ENCODE data around the gene ZNF451.

ZNF451 gene

DNA sequence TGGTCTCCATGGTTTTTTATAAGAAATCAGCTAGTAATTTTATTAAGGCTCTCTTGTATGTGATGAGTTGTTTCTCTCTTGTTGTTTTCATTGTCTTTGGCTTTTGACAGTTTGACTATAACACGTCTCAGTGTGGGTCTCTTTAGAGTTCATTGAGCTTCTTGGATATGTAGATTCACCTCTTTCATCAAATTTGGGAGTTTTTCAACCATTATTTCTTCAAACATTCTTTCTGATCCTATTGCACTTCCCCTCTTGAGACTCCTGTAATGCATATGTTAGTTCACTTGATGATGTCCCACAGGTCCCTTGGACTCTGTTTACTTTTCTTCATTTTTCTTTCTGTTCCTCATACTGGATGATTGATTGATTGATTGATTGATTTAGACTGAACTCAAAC, 75.1 kb downstream of the ZNF451 start:
- Histone ChIP-seq H3K27me3 (replicated peaks; ENCODE audit: control insufficient read depth, insufficient read depth, low read length, poor library complexity, severe bottlenecking) (no peaks in the 10 kb centered on the region), H3K36me3 (ENCODE audit: control insufficient read depth, insufficient read depth, low read length) (peaks cover 25% of the 10 kb centered on the region), H3K27ac (ENCODE audit: insufficient read depth, low read length, poor library complexity, severe bottlenecking) (no peak overlapping the region), H3K9me3 (ENCODE audit: control insufficient read depth, low read length) (no peaks in the 10 kb centered on the region), H3K4me3 (ENCODE audit: insufficient read depth, low read depth, low read length, poor library complexity, severe bottlenecking) (no peak overlapping the region), H3K4me1 (ENCODE audit: control insufficient read depth, insufficient read depth, low read length, poor library complexity, severe bottlenecking) (no peaks in the 10 kb centered on the region)
- no peak for DNase-seq

GRCh38 chr6:57172136-57173055, 82.4 kb downstream of the ZNF451 start, which contains the start of gene BAG2:
TSS of gene BAG2 (plus strand) at chr6:57172326. CDS start at chr6:57172698, 372 bp downstream.
- Histone ChIP-seq H3K36me3 (ENCODE audit: control insufficient read depth, insufficient read depth, low read length) (no peaks in the 10 kb centered on the region), H3K27me3 (replicated peaks; ENCODE audit: control insufficient read depth, insufficient read depth, low read length, poor library complexity, severe bottlenecking) (no peaks in the 10 kb centered on the region), H3K27ac (ENCODE audit: insufficient read depth, low read length, poor library complexity, severe bottlenecking) (peak within 1 kb of the TSS; percentile 72), H3K4me3 (ENCODE audit: insufficient read depth, low read depth, low read length, poor library complexity, severe bottlenecking) (peak within 1 kb of the TSS; percentile 64), H3K4me1 (ENCODE audit: control insufficient read depth, insufficient read depth, low read length, poor library complexity, severe bottlenecking) (peaks cover 5% of the 10 kb centered on the region), H3K9me3 (ENCODE audit: control insufficient read depth, low read length) (no peaks in the 10 kb centered on the region)
- peak; percentile 59 to 73 (median 72) for DNase-seq

DNA sequence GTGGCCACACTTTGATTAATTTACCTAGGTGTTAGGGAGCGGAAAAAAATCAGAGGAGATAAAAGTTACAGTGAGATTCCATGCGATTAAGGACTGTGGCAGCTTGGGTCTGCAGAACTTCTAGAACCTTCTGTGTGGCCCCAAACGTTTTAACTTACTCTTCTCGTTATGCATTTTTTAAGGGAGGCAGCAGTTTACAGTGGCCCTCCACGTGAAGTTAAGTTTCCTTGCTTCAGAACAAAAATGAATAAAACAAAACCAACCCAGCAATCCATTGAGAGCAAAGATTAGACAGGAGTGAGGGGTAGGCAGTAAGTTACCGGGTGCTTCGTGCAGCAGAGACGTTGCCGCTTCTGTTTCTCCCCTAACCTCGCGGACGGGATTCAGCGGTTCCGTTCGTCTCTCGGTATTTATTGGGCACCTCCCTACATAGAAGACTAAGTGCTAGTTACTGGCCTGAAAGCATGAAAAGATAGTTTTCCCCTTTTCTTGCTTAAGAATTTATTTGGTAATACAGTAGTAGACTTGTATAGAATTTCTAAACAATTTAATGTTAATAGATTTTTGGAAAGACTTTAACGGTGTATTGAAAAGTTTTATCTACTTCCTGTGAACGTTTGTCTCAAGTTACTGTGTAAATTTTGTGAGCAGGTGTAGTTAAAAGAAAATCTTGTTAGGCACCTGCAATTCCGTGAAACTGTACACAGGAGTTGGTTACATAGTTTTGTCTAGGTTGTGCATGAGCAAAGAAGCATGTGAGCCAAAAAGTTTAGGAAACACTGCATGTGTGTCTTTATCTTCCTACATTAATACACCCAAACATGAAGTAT, 83.3 kb downstream of the ZNF451 start:
- Histone ChIP-seq H3K4me3 (ENCODE audit: insufficient read depth, low read depth, low read length, poor library complexity, severe bottlenecking) (peak overlapping the region; percentile 64), H3K27ac (ENCODE audit: insufficient read depth, low read length, poor library complexity, severe bottlenecking) (peak overlapping the region; percentile 72)
- no peak for DNase-seq

GRCh38 chr6:57173886-57174510, 84.0 kb downstream of the ZNF451 start:
- H3K27ac ChIP-seq (ENCODE audit: insufficient read depth, low read length, poor library complexity, severe bottlenecking) = no peak overlapping the region
- no peaks in the 10 kb centered on the region for H3K27me3 ChIP-seq (replicated peaks; ENCODE audit: control insufficient read depth, insufficient read depth, low read length, poor library complexity, severe bottlenecking)
- H3K9me3 ChIP-seq (ENCODE audit: control insufficient read depth, low read length) = no peaks in the 10 kb centered on the region
- peaks cover 5% of the 10 kb centered on the region for H3K4me1 ChIP-seq (ENCODE audit: control insufficient read depth, insufficient read depth, low read length, poor library complexity, severe bottlenecking)
- H3K4me3 ChIP-seq (ENCODE audit: insufficient read depth, low read depth, low read length, poor library complexity, severe bottlenecking) = no peak overlapping the region
- no peak for DNase-seq
- no peaks in the 10 kb centered on the region for H3K36me3 ChIP-seq (ENCODE audit: control insufficient read depth, insufficient read depth, low read length)

More for the DNA sequence above, 83.3 kb downstream of the ZNF451 start:
- H3K9me3 ChIP-seq (ENCODE audit: control insufficient read depth, low read length) = no peaks in the 10 kb centered on the region
- peaks cover 5% of the 10 kb centered on the region for H3K4me1 ChIP-seq (ENCODE audit: control insufficient read depth, insufficient read depth, low read length, poor library complexity, severe bottlenecking)
- H3K27me3 ChIP-seq (replicated peaks; ENCODE audit: control insufficient read depth, insufficient read depth, low read length, poor library complexity, severe bottlenecking) = no peaks in the 10 kb centered on the region
- no peaks in the 10 kb centered on the region for H3K36me3 ChIP-seq (ENCODE audit: control insufficient read depth, insufficient read depth, low read length)

DNA sequence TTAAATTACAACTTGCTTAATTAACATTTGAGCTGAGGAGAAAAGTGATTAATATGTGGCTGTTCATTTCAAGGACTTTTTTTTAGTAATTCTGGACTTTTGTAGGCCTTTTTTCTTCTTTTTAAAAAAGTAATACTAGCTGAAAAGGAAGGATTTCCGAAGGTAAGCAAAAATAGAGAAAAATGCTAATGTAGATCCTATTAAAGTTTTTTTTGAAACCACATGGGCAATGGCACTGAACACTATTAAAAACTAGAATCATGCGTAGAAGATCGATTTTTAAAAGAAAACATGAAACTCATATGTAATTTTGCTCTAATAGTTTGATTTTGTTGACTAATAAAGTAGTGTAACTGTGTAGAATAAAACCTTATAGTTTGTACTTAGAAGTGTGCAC, 84.5 kb downstream of the ZNF451 start:
- no peaks in the 10 kb centered on the region for H3K9me3 ChIP-seq (ENCODE audit: control insufficient read depth, low read length)
- no peak overlapping the region for H3K4me3 ChIP-seq (ENCODE audit: insufficient read depth, low read depth, low read length, poor library complexity, severe bottlenecking)
- DNase-seq = no peak
- H3K27ac ChIP-seq (ENCODE audit: insufficient read depth, low read length, poor library complexity, severe bottlenecking) = no peak overlapping the region
- H3K36me3 ChIP-seq (ENCODE audit: control insufficient read depth, insufficient read depth, low read length) = no peaks in the 10 kb centered on the region
- peaks cover 5% of the 10 kb centered on the region for H3K4me1 ChIP-seq (ENCODE audit: control insufficient read depth, insufficient read depth, low read length, poor library complexity, severe bottlenecking)
- no peaks in the 10 kb centered on the region for H3K27me3 ChIP-seq (replicated peaks; ENCODE audit: control insufficient read depth, insufficient read depth, low read length, poor library complexity, severe bottlenecking)

GRCh38 chr6:57177545-57178265, 87.7 kb downstream of the ZNF451 start:
- Histone ChIP-seq H3K4me3 (ENCODE audit: insufficient read depth, low read depth, low read length, poor library complexity, severe bottlenecking) (no peak overlapping the region), H3K27me3 (replicated peaks; ENCODE audit: control insufficient read depth, insufficient read depth, low read length, poor library complexity, severe bottlenecking) (no peaks in the 10 kb centered on the region), H3K27ac (ENCODE audit: insufficient read depth, low read length, poor library complexity, severe bottlenecking) (no peak overlapping the region), H3K4me1 (ENCODE audit: control insufficient read depth, insufficient read depth, low read length, poor library complexity, severe bottlenecking) (peaks cover 5% of the 10 kb centered on the region), H3K36me3 (ENCODE audit: control insufficient read depth, insufficient read depth, low read length) (peaks cover 4% of the 10 kb centered on the region), H3K9me3 (ENCODE audit: control insufficient read depth, low read length) (no peaks in the 10 kb centered on the region)
- no peak for DNase-seq

DNA sequence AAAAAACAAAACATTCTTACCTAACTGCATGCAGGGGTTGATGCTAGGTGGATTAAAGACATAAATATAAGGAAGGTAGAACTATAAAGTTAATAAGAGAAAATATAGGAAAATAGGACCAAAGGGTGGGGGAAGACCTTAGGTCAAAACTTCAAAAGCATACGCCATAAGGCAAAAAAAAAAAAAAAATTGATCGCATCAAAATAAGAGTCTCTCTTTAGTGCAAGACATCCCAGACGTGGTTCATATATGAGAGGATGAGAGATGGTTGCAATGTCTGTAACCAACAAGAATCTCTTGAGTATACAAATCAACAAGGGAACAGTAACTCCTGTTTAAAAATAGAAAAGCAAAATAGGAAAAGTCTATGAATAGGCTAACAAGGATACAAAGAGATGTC, 90.6 kb downstream of the ZNF451 start:
- Histone ChIP-seq H3K4me3 (ENCODE audit: insufficient read depth, low read depth, low read length, poor library complexity, severe bottlenecking) (no peak overlapping the region), H3K27ac (ENCODE audit: insufficient read depth, low read length, poor library complexity, severe bottlenecking) (no peak overlapping the region), H3K36me3 (ENCODE audit: control insufficient read depth, insufficient read depth, low read length) (peaks cover 4% of the 10 kb centered on the region), H3K4me1 (ENCODE audit: control insufficient read depth, insufficient read depth, low read length, poor library complexity, severe bottlenecking) (no peaks in the 10 kb centered on the region), H3K27me3 (replicated peaks; ENCODE audit: control insufficient read depth, insufficient read depth, low read length, poor library complexity, severe bottlenecking) (no peaks in the 10 kb centered on the region), H3K9me3 (ENCODE audit: control insufficient read depth, low read length) (no peaks in the 10 kb centered on the region)
- no peak for DNase-seq

DNA sequence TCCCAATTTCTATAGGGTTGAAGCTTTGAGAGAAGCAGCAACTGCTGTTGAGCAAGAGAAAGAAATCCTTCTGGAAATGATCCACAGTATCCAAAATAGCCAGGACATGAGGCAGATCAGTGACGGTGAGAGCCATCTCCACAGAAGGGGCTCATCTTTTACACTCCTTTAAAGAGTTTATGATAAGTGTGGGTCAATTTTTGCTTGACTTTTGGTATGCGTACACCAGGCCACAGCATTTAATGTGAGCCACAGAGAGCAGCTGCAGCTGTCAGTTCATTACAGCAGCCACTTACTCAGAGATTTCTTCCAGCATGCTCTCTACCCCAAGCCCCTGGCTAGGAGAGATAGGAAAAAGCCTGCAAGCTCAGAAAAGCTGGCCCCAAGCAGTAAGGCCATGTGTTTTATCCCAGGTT, 92.0 kb downstream of the ZNF451 start:
- Histone ChIP-seq H3K27ac (ENCODE audit: insufficient read depth, low read length, poor library complexity, severe bottlenecking) (no peak overlapping the region), H3K36me3 (ENCODE audit: control insufficient read depth, insufficient read depth, low read length) (peaks cover 4% of the 10 kb centered on the region), H3K4me3 (ENCODE audit: insufficient read depth, low read depth, low read length, poor library complexity, severe bottlenecking) (no peak overlapping the region), H3K4me1 (ENCODE audit: control insufficient read depth, insufficient read depth, low read length, poor library complexity, severe bottlenecking) (no peaks in the 10 kb centered on the region), H3K27me3 (replicated peaks; ENCODE audit: control insufficient read depth, insufficient read depth, low read length, poor library complexity, severe bottlenecking) (no peaks in the 10 kb centered on the region), H3K9me3 (ENCODE audit: control insufficient read depth, low read length) (no peaks in the 10 kb centered on the region)
- no peak for DNase-seq

- DNase-seq = no peak
- Histone ChIP-seq H3K27me3 (replicated peaks; ENCODE audit: control insufficient read depth, insufficient read depth, low read length, poor library complexity, severe bottlenecking) (no peaks in the 10 kb centered on the region), H3K9me3 (ENCODE audit: control insufficient read depth, low read length) (no peaks in the 10 kb centered on the region), H3K4me1 (ENCODE audit: control insufficient read depth, insufficient read depth, low read length, poor library complexity, severe bottlenecking) (no peaks in the 10 kb centered on the region), H3K36me3 (ENCODE audit: control insufficient read depth, insufficient read depth, low read length) (peaks cover 4% of the 10 kb centered on the region), H3K27ac (ENCODE audit: insufficient read depth, low read length, poor library complexity, severe bottlenecking) (no peak overlapping the region), H3K4me3 (ENCODE audit: insufficient read depth, low read depth, low read length, poor library complexity, severe bottlenecking) (no peak overlapping the region)
Observed at GRCh38 chr6:57183336-57183735, 93.3 kb downstream of the ZNF451 start.
